Thyroid gland (tissue), 4 donors: ENCODE data around the gene LRMDA. TPM values are rescaled to one million over a fixed set of nuclear protein-coding genes. Genes with fewer than 3 reads are reported as not detected.

Source experiments
- DNase-seq, 2 donors: peaks; one replicate each; pipeline ENCODE4 v3.0.0-alpha.2; 2019
- H3K27ac ChIP-seq, 3 donors: fragments of 200-600 bp; sonication (generic); 1 replicate in 2 of 3; 2 replicates in 1 of 3; pipeline ENCODE4 v1.5.1; 2016 to 2019; ENCODE audit warnings: mild to moderate bottlenecking in 1 of 3, moderate library complexity in 1 of 3
- H3K27me3 ChIP-seq: fragments of 200-600 bp; sonication (generic); one replicate; pipeline ENCODE4 v1.5.1; 2019
- H3K36me3 ChIP-seq, 2 donors: fragments of 200-600 bp; sonication (generic); one replicate each; pipeline ENCODE4 v1.5.1; 2016 to 2019
- H3K4me1 ChIP-seq, 2 donors: fragments of 200-600 bp; sonication (generic); one replicate each; pipeline ENCODE4 v1.5.1; 2017 to 2019
- H3K4me3 ChIP-seq, 3 donors: fragments of 200-600 bp; sonication (generic); replicated peaks in 1 of 3; 1 replicate in 2 of 3; 2 replicates in 1 of 3; pipeline ENCODE4 v1.5.1; 2016; ENCODE audit warnings: mild to moderate bottlenecking in 1 of 3
- H3K9me3 ChIP-seq: fragments of 200-600 bp; sonication (generic); one replicate; pipeline ENCODE4 v1.5.1; 2017
- POLR2A ChIP-seq, 2 donors: fragments of 450-650 bp; IDR thresholded peaks; one replicate each; pipeline ENCODE4 v1.6.1; 2017; ENCODE audit warnings: antibody characterized with exemption in 2 of 2, mild to moderate bottlenecking in 2 of 2, moderate library complexity in 1 of 2
- WGBS, 2 donors: methylation state at CpG; one replicate each; pipeline ENCODE4 v1.1.5; 2017; 5-methylcytosine and 5-hydroxymethylcytosine counted together
- intact Hi-C: fragments of 100-400 bp; cut with DNase I; formaldehyde crosslinking; loops from one replicate; pipeline ENCODE4 v1.15.1; 2023
- total RNA-seq, 4 donors: library from RNA; depleted of rRNA; stranded (reverse); fragments of >200 nt; gene quantifications; one replicate each; pipeline ENCODE4 v1.2.3, GENCODE V29; 2016
- TF ChIP-seq, protein P1 (sequence below), 6 experiments: fragments of 200-600 bp in 3 of 6; fragments of 450-650 bp in 3 of 6; sonication (generic) in 3 of 6; IDR thresholded peaks; one replicate each; pipeline ENCODE4 v1.5.1; 2016 to 2019; ENCODE audit warnings: antibody characterized with exemption in 6 of 6, mild to moderate bottlenecking in 2 of 6, inconsistent platforms in 1 of 6, moderate library complexity in 1 of 6

The LRMDA gene
- total RNA-seq, 4 donors from 2014 or later: 16.5 to 31.7 (median 23.2) TPM

DNA sequence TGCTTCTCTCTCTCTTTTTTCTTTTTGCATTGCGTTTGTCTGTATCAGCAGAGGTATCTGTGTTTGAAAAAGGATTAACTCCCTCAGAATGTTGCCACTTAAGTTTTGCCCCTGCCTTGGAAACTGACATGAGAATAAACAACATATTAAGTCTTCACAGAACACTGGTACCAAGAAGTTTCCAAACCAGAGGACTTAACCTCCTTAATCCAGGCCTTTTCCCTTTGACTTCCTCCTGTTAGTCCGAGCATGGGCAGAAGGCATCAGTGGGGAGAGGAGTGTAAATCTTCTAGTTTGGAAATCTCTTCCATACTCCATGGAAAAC is 681.4 kb downstream of the LRMDA start:
- 76 to 95% methylated on average over 2 of the region's 2 CpGs for WGBS, 2 donors
- H3K4me1 ChIP-seq: peaks cover 0 to 2% of the 10 kb centered on the region in 2 donors
- H3K36me3 ChIP-seq: no peaks in the 10 kb centered on the region
- no peaks in the 10 kb centered on the region for H3K9me3 ChIP-seq
- H3K27me3 ChIP-seq: no peaks in the 10 kb centered on the region
- no peak overlapping the region for H3K4me3 ChIP-seq
- intact Hi-C loops: no loop called here
- no peak overlapping the region for H3K27ac ChIP-seq
- no peak for TF ChIP-seq POLR2A (IDR thresholded peaks at IDR 0.05)
- TF ChIP-seq, protein P1, sequence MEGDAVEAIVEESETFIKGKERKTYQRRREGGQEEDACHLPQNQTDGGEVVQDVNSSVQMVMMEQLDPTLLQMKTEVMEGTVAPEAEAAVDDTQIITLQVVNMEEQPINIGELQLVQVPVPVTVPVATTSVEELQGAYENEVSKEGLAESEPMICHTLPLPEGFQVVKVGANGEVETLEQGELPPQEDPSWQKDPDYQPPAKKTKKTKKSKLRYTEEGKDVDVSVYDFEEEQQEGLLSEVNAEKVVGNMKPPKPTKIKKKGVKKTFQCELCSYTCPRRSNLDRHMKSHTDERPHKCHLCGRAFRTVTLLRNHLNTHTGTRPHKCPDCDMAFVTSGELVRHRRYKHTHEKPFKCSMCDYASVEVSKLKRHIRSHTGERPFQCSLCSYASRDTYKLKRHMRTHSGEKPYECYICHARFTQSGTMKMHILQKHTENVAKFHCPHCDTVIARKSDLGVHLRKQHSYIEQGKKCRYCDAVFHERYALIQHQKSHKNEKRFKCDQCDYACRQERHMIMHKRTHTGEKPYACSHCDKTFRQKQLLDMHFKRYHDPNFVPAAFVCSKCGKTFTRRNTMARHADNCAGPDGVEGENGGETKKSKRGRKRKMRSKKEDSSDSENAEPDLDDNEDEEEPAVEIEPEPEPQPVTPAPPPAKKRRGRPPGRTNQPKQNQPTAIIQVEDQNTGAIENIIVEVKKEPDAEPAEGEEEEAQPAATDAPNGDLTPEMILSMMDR (IDR thresholded peaks at IDR 0.05): no peak
- no peak for DNase-seq

DNA sequence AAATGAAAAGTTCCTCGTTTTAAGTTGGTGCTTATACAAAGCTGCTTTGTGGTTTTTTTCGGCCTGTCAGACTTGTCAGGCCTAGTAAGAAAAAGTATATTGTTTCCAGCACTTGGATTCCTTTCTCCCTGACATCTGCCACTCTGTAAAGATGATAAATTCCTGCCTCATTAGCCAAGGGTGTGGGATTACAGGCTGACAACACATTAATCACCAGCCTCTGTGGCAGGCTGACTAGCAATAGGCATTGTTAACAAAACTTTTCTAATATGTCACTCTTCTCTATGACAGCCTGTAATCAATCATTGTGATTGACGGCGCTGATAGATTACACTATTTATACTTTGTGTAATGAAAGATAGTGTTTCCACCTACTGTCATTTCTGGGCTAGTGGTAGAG is 682.5 kb downstream of the LRMDA start:
- TF ChIP-seq, protein P1 (IDR thresholded peaks at IDR 0.05): no peak
- TF ChIP-seq POLR2A (IDR thresholded peaks at IDR 0.05): no peak
- peaks cover 0 to 2% of the 10 kb centered on the region in 2 donors for H3K4me1 ChIP-seq
- no peak overlapping the region for H3K27ac ChIP-seq
- intact Hi-C loops: no loop called here
- 81 to 87% methylated on average over 4 of the region's 4 CpGs for WGBS, 2 donors
- no peaks in the 10 kb centered on the region for H3K27me3 ChIP-seq
- H3K4me3 ChIP-seq: no peak overlapping the region
- H3K9me3 ChIP-seq: no peaks in the 10 kb centered on the region
- H3K36me3 ChIP-seq: no peaks in the 10 kb centered on the region
- no peak for DNase-seq

DNA sequence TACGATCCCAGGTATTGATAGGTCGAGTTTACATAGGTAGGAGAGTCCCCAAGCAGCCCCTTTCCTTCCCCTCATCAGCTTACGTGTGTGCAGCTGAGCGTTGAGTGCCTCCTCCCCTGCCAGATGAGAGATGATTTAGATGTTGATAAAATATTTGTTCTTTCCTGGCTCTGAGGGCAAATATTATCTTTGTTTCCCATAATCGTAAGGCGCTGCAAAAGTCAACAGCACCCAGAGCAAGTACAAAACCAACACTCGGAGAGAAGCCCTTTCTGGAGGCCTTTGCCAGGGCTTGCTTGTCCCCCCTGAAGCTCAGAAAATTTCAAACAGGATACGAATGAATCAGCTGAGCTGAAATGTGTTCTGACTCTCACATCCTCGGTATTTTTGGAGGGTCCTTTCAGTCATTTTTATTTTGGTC is 683.2 kb downstream of the LRMDA start:
- Histone ChIP-seq H3K36me3 (no peaks in the 10 kb centered on the region), H3K27me3 (no peaks in the 10 kb centered on the region), H3K4me1 (peaks cover 0 to 2% of the 10 kb centered on the region in 2 donors), H3K9me3 (no peaks in the 10 kb centered on the region), H3K27ac (no peak overlapping the region), H3K4me3 (no peak overlapping the region)
- DNase-seq: no peak
- 74 to 78% methylated on average over 9 of the region's 9 CpGs for WGBS, 2 donors
- TF ChIP-seq, protein P1 (IDR thresholded peaks at IDR 0.05): no peak
- TF ChIP-seq POLR2A (IDR thresholded peaks at IDR 0.05): no peak
- intact Hi-C loops: no loop called here

DNA sequence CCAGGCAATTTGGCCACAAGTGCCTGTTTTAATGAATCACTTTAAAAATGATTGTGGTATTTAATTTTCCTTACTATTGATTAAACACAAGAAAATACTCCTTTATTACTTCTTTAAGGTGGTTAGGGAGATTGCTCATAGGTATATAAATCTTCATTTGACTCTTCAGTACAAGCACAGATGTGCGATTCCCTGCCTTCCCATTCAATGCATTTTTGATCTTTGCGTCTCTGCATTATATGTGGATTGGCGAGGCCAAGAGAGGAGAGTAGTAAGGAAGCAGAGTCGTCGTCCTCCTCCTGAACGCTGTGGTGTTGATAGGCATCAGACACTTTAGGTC is 683.7 kb downstream of the LRMDA start:
- DNase-seq: no peak
- TF ChIP-seq POLR2A (IDR thresholded peaks at IDR 0.05): no peak
- TF ChIP-seq, protein P1 (IDR thresholded peaks at IDR 0.05): no peak
- intact Hi-C loops: no loop called here
- Histone ChIP-seq H3K27ac (no peak overlapping the region), H3K4me1 (peaks cover 0 to 2% of the 10 kb centered on the region in 2 donors), H3K4me3 (no peak overlapping the region), H3K36me3 (no peaks in the 10 kb centered on the region), H3K27me3 (no peaks in the 10 kb centered on the region), H3K9me3 (no peaks in the 10 kb centered on the region)
- 86 to 87% methylated on average over 6 of the region's 6 CpGs for WGBS, 2 donors

DNA sequence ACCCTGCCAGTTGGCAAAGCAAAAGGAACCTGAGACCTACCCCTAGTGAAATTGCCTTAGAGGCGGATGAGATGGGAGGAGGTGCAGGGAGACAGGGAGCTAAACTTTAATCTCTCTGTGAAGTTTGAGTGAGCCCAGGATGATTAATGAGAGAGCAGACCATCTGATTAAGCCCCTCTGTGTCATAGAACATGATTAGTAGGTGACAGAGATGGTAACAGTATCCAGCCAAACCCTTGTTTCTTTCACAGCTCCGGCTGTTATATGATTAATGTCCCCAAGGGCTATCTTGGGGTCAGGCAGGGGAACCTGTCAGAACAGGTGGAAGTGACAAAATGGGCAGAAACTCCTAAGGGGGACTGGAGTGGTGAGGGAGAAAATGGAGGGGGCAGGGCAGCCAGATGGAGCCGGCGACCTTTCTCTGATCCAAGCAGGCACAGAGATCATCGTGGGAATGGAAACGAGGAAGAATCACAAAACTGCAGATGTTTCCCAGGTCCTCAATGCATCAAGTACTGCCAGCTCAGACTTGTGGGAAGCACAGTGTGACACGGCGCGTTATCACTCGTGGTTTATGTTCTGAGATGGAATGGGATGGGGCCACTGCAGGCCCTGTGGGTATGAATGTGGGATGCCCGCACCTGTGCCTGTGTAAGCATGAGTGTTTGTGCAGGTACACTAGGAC is 684.2 kb downstream of the LRMDA start:
- H3K9me3 ChIP-seq: no peaks in the 10 kb centered on the region
- no peaks in the 10 kb centered on the region for H3K27me3 ChIP-seq
- no peak overlapping the region for H3K4me3 ChIP-seq
- DNase-seq: no peak
- TF ChIP-seq POLR2A (IDR thresholded peaks at IDR 0.05): no peak
- TF ChIP-seq, protein P1 (IDR thresholded peaks at IDR 0.05): no peak
- H3K4me1 ChIP-seq: peaks cover 0 to 2% of the 10 kb centered on the region in 2 donors
- intact Hi-C loops: no loop called here
- no peak overlapping the region for H3K27ac ChIP-seq
- no peaks in the 10 kb centered on the region for H3K36me3 ChIP-seq
- 83 to 86% methylated on average over 11 of the region's 11 CpGs for WGBS, 2 donors
